HepG2 (cell line): ENCODE results near the gene GPT2. TPM values are rescaled to one million over a fixed set of nuclear protein-coding genes. Genes with fewer than 3 reads are reported as not detected.

Experiments
- EP300 ChIP-seq, 3 experiments: sonication (generic) in 1 of 3; formaldehyde crosslinking in 1 of 3; IDR thresholded peaks; 2 replicates each; pipeline versions ENCODE4 v1.5.1 to v1.6.1; 2011 to 2020; ENCODE audit warnings: low read depth in 2 of 3, low read length in 2 of 3, borderline replicate concordance in 1 of 3, improper control_type of control experiment in 1 of 3, mild to moderate bottlenecking in 1 of 3, missing genetic modification reagents in 1 of 3, moderate library complexity in 1 of 3
- GLMP ChIP-seq: sonication (generic); formaldehyde crosslinking; IDR thresholded peaks from 2 replicates; pipeline ENCODE4 v1.9.0; 2021; ENCODE audit warnings: missing genetic modification reagents, mild to moderate bottlenecking, borderline replicate concordance
- KDM4B ChIP-seq: sonication (generic); formaldehyde crosslinking; IDR thresholded peaks from 2 replicates; pipeline ENCODE4 v1.4.0; 2020; ENCODE audit warnings: missing genetic modification reagents
- NFYC ChIP-seq: IDR thresholded peaks from 2 replicates; pipeline ENCODE4 v1.6.1; 2016; ENCODE audit warnings: missing genetic modification reagents, missing compliant biosample characterization
- PATZ1 ChIP-seq: sonication (generic); formaldehyde crosslinking; IDR thresholded peaks from 2 replicates; pipeline ENCODE4 v1.4.0; 2020; ENCODE audit warnings: missing genetic modification reagents
- RARG ChIP-seq: sonication (generic); formaldehyde crosslinking; IDR thresholded peaks from 2 replicates; pipeline ENCODE4 v1.4.0; 2020; ENCODE audit warnings: low read depth, mild to moderate bottlenecking, missing genetic modification reagents
- RFX1 ChIP-seq: fragments of 450-650 bp; IDR thresholded peaks from 2 replicates; pipeline ENCODE4 v1.6.1; 2017
- SP1 ChIP-seq, 2 experiments: fragments of 450-650 bp in 1 of 2; sonication (generic) in 1 of 2; formaldehyde crosslinking in 1 of 2; IDR thresholded peaks; 2 replicates each; pipeline versions ENCODE4 v1.4.0 to v1.6.1; 2016 to 2020; ENCODE audit warnings: missing genetic modification reagents in 1 of 2
- STAG1 ChIP-seq: sonication (generic); formaldehyde crosslinking; IDR thresholded peaks from 2 replicates; pipeline ENCODE4 v1.4.0; 2020; ENCODE audit warnings: missing genetic modification reagents
- TEAD2 ChIP-seq: sonication (generic); formaldehyde crosslinking; IDR thresholded peaks from 2 replicates; pipeline ENCODE4 v1.9.0; 2021; ENCODE audit warnings: missing genetic modification reagents
- THAP11 ChIP-seq: IDR thresholded peaks from 2 replicates; pipeline ENCODE4 v1.6.1; 2016; ENCODE audit warnings: missing biosample characterization, missing genetic modification reagents
- YEATS4 ChIP-seq: sonication (generic); formaldehyde crosslinking; IDR thresholded peaks from 2 replicates; pipeline ENCODE4 v1.4.0; 2020; ENCODE audit warnings: missing genetic modification reagents, borderline replicate concordance
- ZBTB2 ChIP-seq: sonication (generic); formaldehyde crosslinking; IDR thresholded peaks from 2 replicates; pipeline ENCODE4 v1.8.0; 2022; ENCODE audit warnings: low read depth, missing genetic modification reagents
- ZGPAT ChIP-seq: IDR thresholded peaks from 2 replicates; pipeline ENCODE4 v1.6.1; 2016; ENCODE audit warnings: mild to moderate bottlenecking
- ZIK1 ChIP-seq: sonication (generic); formaldehyde crosslinking; IDR thresholded peaks from 2 replicates; pipeline ENCODE4 v1.5.0; 2020; ENCODE audit warnings: mild to moderate bottlenecking, low read depth, missing genetic modification reagents, borderline replicate concordance
- ZNF143 ChIP-seq: sonication (generic); formaldehyde crosslinking; IDR thresholded peaks from 2 replicates; pipeline ENCODE4 v1.4.0; 2020; ENCODE audit warnings: missing genetic modification reagents
- ZNF17 ChIP-seq: sonication (generic); formaldehyde crosslinking; IDR thresholded peaks from 2 replicates; pipeline ENCODE4 v1.5.0; 2020; ENCODE audit warnings: mild to moderate bottlenecking, missing genetic modification reagents
- ZNF296 ChIP-seq: sonication (generic); formaldehyde crosslinking; conservative IDR thresholded peaks from 2 replicates; pipeline ENCODE4 v1.5.0; 2020; ENCODE audit warnings: mild to moderate bottlenecking, missing genetic modification reagents
- ZNF354B ChIP-seq: sonication (generic); formaldehyde crosslinking; IDR thresholded peaks from 2 replicates; pipeline ENCODE4 v1.8.0; 2022; ENCODE audit warnings: mild to moderate bottlenecking, missing genetic modification reagents
- ZNF788 ChIP-seq: sonication (generic); formaldehyde crosslinking; IDR thresholded peaks from 2 replicates; pipeline ENCODE4 v1.5.0; 2020; ENCODE audit warnings: mild to moderate bottlenecking, missing genetic modification reagents, borderline replicate concordance
- ZNF800 ChIP-seq: sonication (generic); formaldehyde crosslinking; IDR thresholded peaks from 2 replicates; pipeline ENCODE4 v1.4.0; 2020; ENCODE audit warnings: missing genetic modification reagents
- ZSCAN12 ChIP-seq: sonication (generic); formaldehyde crosslinking; IDR thresholded peaks from 2 replicates; pipeline ENCODE4 v1.9.0; 2021; ENCODE audit warnings: mild to moderate bottlenecking, missing genetic modification reagents
- polyA plus RNA-seq, 8 experiments: library from polyadenylated mRNA; depleted of rRNA in 3 of 8; stranded (reverse) in 7 of 8; unstranded in 1 of 8; fragments of >200 nt; fragmentation: Illumina TruSeq in 4 of 8; extraction: Trizol in 4 of 8; gene quantifications; 2 replicates each; pipeline versions ENCODE4 v1.2.1 to v1.2.3, GENCODE V29; 2011 to 2016; ENCODE audit warnings: low read depth in 4 of 8, missing spikeins in 1 of 8, mixed read lengths in 1 of 8; ENCODE audit not compliant: insufficient read depth in 1 of 8
- total RNA-seq, 5 experiments: library from RNA; depleted of rRNA; stranded (reverse); fragments of >200 nt; fragmentation: Illumina TruSeq; extraction: Trizol; gene quantifications; 2 replicates each; pipeline ENCODE4 v1.2.3, GENCODE V29; 2016; ENCODE audit warnings: low read depth in 1 of 5

Gene GPT2
- total and polyA plus RNA-seq, 2 of the 13 experiments (the other 11 are each of a cell fraction or from before 2014, with no cell fraction given): 138 to 267 TPM

- TF ChIP-seq GLMP (CRISPR knock-in tag) (no peak), TEAD2 (no peak), ZSCAN12 (no peak), RARG (CRISPR knock-in tag) (no peak), EP300 (IDR thresholded peaks at IDR 0.05; ENCODE audit: low read depth in 2 of 2, low read length in 2 of 2) (no peak; a peak in 1 of 4 replicates), EP300 (CRISPR knock-in tag; IDR thresholded peaks at IDR 0.05; ENCODE audit: borderline replicate concordance) (no peak), PATZ1 (no peak), NFYC (0 out of 2 replicates have a peak, but pooled peaks have one; percentile 27), ZNF788 (no peak), ZGPAT (CRISPR knock-in tag) (peak; percentile 64; the same call in 1 of the 2 replicates), THAP11 (CRISPR knock-in tag) (peak; percentile 60), ZNF354B (CRISPR knock-in tag) (no peak), YEATS4 (no peak), ZBTB2 (CRISPR knock-in tag) (no peak), ZNF17 (CRISPR knock-in tag) (no peak), RFX1 (no peak), KDM4B (CRISPR knock-in tag) (no peak), STAG1 (CRISPR knock-in tag) (peak; percentile 99), ZIK1 (no peak), ZNF296 (CRISPR knock-in tag) (no peak), SP1 (IDR thresholded peaks at IDR 0.05) (no peak), SP1 (CRISPR knock-in tag; IDR thresholded peaks at IDR 0.05) (no peak), ZNF143 (CRISPR knock-in tag) (no peak), ZNF800 (CRISPR knock-in tag) (no peak)
Measured at GRCh38 chr16:46853713-46854443, 30.3 kb upstream of the GPT2 start (continued).
